K562 (cell line): ENCODE measurements around the gene DRD1. TPM values are rescaled to one million over a fixed set of nuclear protein-coding genes. Genes with fewer than 3 reads are reported as not detected.
A peak's percentile ranks its signal among the peaks of the same experiment; 100 is the strongest.

Experiments used
- CBX1 ChIP-seq: sonication (generic); IDR thresholded peaks from 2 replicates; pipeline ENCODE4 v1.6.1; 2016; ENCODE audit warnings: antibody characterized with exemption, low read depth, mild to moderate bottlenecking
- CC2D1A ChIP-seq: fragments of 450-650 bp; IDR thresholded peaks from 2 replicates; pipeline ENCODE4 v1.6.1; 2017; ENCODE audit warnings: mild to moderate bottlenecking
- CXXC5 ChIP-seq: fragments of 250-450 bp; sonication (Bioruptor Pico); IDR thresholded peaks from 2 replicates; pipeline ENCODE4 v1.8.0; 2022; ENCODE audit warnings: inconsistent platforms, mild to moderate bottlenecking, moderate library complexity
- E2F6 ChIP-seq, 2 experiments: IDR thresholded peaks; 2 replicates each; pipeline ENCODE4 v1.6.1; 2011; ENCODE audit warnings: borderline replicate concordance in 1 of 2, control low read depth in 1 of 2, low read depth in 1 of 2, low read length in 1 of 2, mild to moderate bottlenecking in 1 of 2, mixed read lengths in 1 of 2, moderate library complexity in 1 of 2; ENCODE audit not compliant: insufficient read depth in 1 of 2, insufficient read length in 1 of 2, poor library complexity in 1 of 2, severe bottlenecking in 1 of 2; ENCODE audit errors: extremely low read depth in 1 of 2
- FOXO4 ChIP-seq: fragments of 450-650 bp; formaldehyde crosslinking; IDR thresholded peaks from 2 replicates; pipeline ENCODE4 v1.4.0; 2020; ENCODE audit warnings: mild to moderate bottlenecking, moderate library complexity
- IRF9 ChIP-seq: fragments of 450-650 bp; IDR thresholded peaks from 2 replicates; pipeline ENCODE4 v1.6.1; 2016; ENCODE audit warnings: missing biosample characterization, missing genetic modification characterization
- NONO ChIP-seq, 2 experiments: fragments of 200-400 bp in 1 of 2; fragments of 450-650 bp in 1 of 2; formaldehyde crosslinking in 1 of 2; IDR thresholded peaks; 2 replicates each; pipeline ENCODE4 v1.6.1; 2017; ENCODE audit warnings: low read depth in 2 of 2, mild to moderate bottlenecking in 2 of 2, moderate library complexity in 2 of 2, low read length in 1 of 2
- NR2C2 ChIP-seq, 2 experiments: fragments of 200-800 bp in 1 of 2; sonication (Bioruptor generic) in 1 of 2; sonication (generic) in 1 of 2; formaldehyde crosslinking in 1 of 2; IDR thresholded peaks; 2 replicates each; pipeline versions ENCODE4 v1.6.1 to v1.8.0; 2016 to 2022; ENCODE audit warnings: mild to moderate bottlenecking in 1 of 2, missing compliant biosample characterization in 1 of 2, missing genetic modification characterization in 1 of 2, missing genetic modification reagents in 1 of 2
- RUNX1 ChIP-seq: sonication (generic); IDR thresholded peaks from 2 replicates; pipeline ENCODE4 v1.6.1; 2016; ENCODE audit warnings: antibody characterized with exemption, low read depth
- SP1 ChIP-seq: sonication (generic); formaldehyde crosslinking; IDR thresholded peaks from 2 replicates; pipeline ENCODE4 v1.8.1; 2022; ENCODE audit warnings: mild to moderate bottlenecking, missing genetic modification reagents
- TCF7L2 ChIP-seq: fragments of 150-350 bp; IDR thresholded peaks from 2 replicates; pipeline ENCODE4 v1.6.1; 2016; ENCODE audit warnings: low read depth, mild to moderate bottlenecking, low read length, moderate library complexity
- UBTF ChIP-seq, 2 experiments: IDR thresholded peaks; 2 replicates each; pipeline ENCODE4 v1.6.1; 2012; ENCODE audit warnings: improper control_type of control experiment in 2 of 2, low read depth in 2 of 2, low read length in 2 of 2, borderline replicate concordance in 1 of 2
- ZNF121 ChIP-seq: sonication (generic); formaldehyde crosslinking; conservative IDR thresholded peaks from 2 replicates; pipeline ENCODE4 v1.8.0; 2022; ENCODE audit warnings: missing genetic modification reagents
- ZNF263 ChIP-seq: sonication (generic); formaldehyde crosslinking; IDR thresholded peaks from 2 replicates; pipeline ENCODE4 v1.8.0; 2022; ENCODE audit warnings: mild to moderate bottlenecking, missing genetic modification reagents, borderline replicate concordance
- ZNF518B ChIP-seq: fragments of 250-450 bp; sonication (Bioruptor Pico); IDR thresholded peaks from 2 replicates; pipeline ENCODE4 v1.5.0; 2021; ENCODE audit warnings: mild to moderate bottlenecking, moderate library complexity
- ZNF79 ChIP-seq: fragments of 250-450 bp; sonication (Bioruptor Pico); IDR thresholded peaks from 2 replicates; pipeline ENCODE4 v1.4.0; 2020; ENCODE audit warnings: low read depth, mild to moderate bottlenecking, moderate library complexity
- polyA plus RNA-seq, 8 experiments: library from polyadenylated mRNA; depleted of rRNA in 4 of 8; stranded (reverse) in 5 of 8; unstranded in 3 of 8; fragments of >200 nt; fragmentation: Nextera tagmentation in 2 of 8; fragmentation: Illumina TruSeq in 1 of 8; extraction: Ambion mirVana in 2 of 8; extraction: Trizol in 1 of 8; gene quantifications; 2 replicates each; pipeline versions ENCODE4 v1.2.1 to v1.2.3, GENCODE V29; 2011 to 2014; ENCODE audit warnings: inconsistent platforms in 1 of 8, missing spikeins in 1 of 8
- total RNA-seq, 7 experiments: library from RNA; depleted of rRNA in 6 of 7; stranded (reverse); fragments of >200 nt in 6 of 7; fragmentation: Illumina TruSeq in 2 of 7; extraction: Trizol in 2 of 7; gene quantifications; 2 replicates each; pipeline versions ENCODE4 v1.2.1 to v1.2.3, GENCODE V29; 2011 to 2021; ENCODE audit warnings: low replicate concordance in 1 of 7

The DRD1 gene
- total and polyA plus RNA-seq, 9 of the 15 experiments (the other 6 are each of a cell fraction or from before 2014, with no cell fraction given), result not detected

- TF ChIP-seq ZNF518B (no peak), CBX1 (peak; percentile 31; the same call in 1 of the 2 replicates), RUNX1 (no peak), TCF7L2 (no peak), CXXC5 (peak; percentile 91), ZNF121 (no peak), E2F6 (IDR thresholded peaks at IDR 0.05; ENCODE audit: borderline replicate concordance in 1 of 2, extremely low read depth in 1 of 2, insufficient read depth in 1 of 2, insufficient read length in 1 of 2, low read depth in 1 of 2, low read length in 1 of 2, poor library complexity in 1 of 2, severe bottlenecking in 1 of 2) (peak; percentile 49 to 78), NONO (IDR thresholded peaks at IDR 0.05; ENCODE audit: low read depth in 2 of 2, low read length in 1 of 2) (peak; percentile 72 to 90; a peak in 3 of 4 replicates), UBTF (IDR thresholded peaks at IDR 0.05; ENCODE audit: borderline replicate concordance in 1 of 2, low read depth in 2 of 2, low read length in 2 of 2) (0 out of 4 replicates have a peak, but pooled peaks of 1 of the 2 experiments have one; percentile 15), ZNF79 (no peak), ZNF263 (no peak), CC2D1A (no peak), NR2C2 (CRISPR knock-in tag; IDR thresholded peaks at IDR 0.05) (no peak), NR2C2 (tag; IDR thresholded peaks at IDR 0.05) (peak; percentile 82), IRF9 (no peak), SP1 (no peak), FOXO4 (no peak)
These were observed 34.6 kb upstream of the DRD1 start, which contains the start of gene SFXN1 (continued) for GRCh38 chr5:175478384-175479124.
